Nephron progenitor cell (in vitro differentiated cells): ENCODE data around the gene CUL5.

Source experiments
- DNase-seq: peaks from one replicate; pipeline ENCODE4 v3.0.0; 2021
- H3K27ac Mint-ChIP-seq: 2 replicates; pipeline ENCODE4 v1.8.0; 2021; ENCODE audit warnings: mild to moderate bottlenecking, moderate library complexity, mixed read lengths
- H3K27me3 Mint-ChIP-seq: 2 replicates; pipeline ENCODE4 v1.8.0; 2021; ENCODE audit warnings: mild to moderate bottlenecking, low read depth, mixed read lengths; ENCODE audit not compliant: poor library complexity
- H3K36me3 Mint-ChIP-seq: 2 replicates; pipeline ENCODE4 v1.8.0; 2021; ENCODE audit warnings: low read depth, mixed read lengths
- H3K4me1 Mint-ChIP-seq: 2 replicates; pipeline ENCODE4 v1.8.0; 2021; ENCODE audit warnings: mixed read lengths
- H3K4me3 Mint-ChIP-seq: 2 replicates; pipeline ENCODE4 v1.8.0; 2021; ENCODE audit warnings: mild to moderate bottlenecking, moderate library complexity, mixed read lengths
- H3K9me3 Mint-ChIP-seq: 2 replicates; pipeline ENCODE4 v1.8.0; 2021; ENCODE audit warnings: mild to moderate bottlenecking, moderate library complexity, mixed read lengths
- TF ChIP-seq, protein P1 (sequence below): fragments of 200-600 bp; sonication (generic); IDR thresholded peaks from 2 replicates; pipeline ENCODE4 v1.5.0; 2021; ENCODE audit warnings: antibody characterized with exemption

Gene CUL5

GRCh38 chr11:107973641-107974040, 35.1 kb upstream of the CUL5 start:
- Mint-ChIP-seq H3K27ac (no peak overlapping the region), H3K36me3 (no peaks in the 10 kb centered on the region), H3K4me3 (no peak overlapping the region), H3K9me3 (peaks cover 4% of the 10 kb centered on the region), H3K27me3 (no peaks in the 10 kb centered on the region), H3K4me1 (no peaks in the 10 kb centered on the region)
- no peak for DNase-seq
- TF ChIP-seq, protein P1, sequence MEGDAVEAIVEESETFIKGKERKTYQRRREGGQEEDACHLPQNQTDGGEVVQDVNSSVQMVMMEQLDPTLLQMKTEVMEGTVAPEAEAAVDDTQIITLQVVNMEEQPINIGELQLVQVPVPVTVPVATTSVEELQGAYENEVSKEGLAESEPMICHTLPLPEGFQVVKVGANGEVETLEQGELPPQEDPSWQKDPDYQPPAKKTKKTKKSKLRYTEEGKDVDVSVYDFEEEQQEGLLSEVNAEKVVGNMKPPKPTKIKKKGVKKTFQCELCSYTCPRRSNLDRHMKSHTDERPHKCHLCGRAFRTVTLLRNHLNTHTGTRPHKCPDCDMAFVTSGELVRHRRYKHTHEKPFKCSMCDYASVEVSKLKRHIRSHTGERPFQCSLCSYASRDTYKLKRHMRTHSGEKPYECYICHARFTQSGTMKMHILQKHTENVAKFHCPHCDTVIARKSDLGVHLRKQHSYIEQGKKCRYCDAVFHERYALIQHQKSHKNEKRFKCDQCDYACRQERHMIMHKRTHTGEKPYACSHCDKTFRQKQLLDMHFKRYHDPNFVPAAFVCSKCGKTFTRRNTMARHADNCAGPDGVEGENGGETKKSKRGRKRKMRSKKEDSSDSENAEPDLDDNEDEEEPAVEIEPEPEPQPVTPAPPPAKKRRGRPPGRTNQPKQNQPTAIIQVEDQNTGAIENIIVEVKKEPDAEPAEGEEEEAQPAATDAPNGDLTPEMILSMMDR, result no peak

DNA sequence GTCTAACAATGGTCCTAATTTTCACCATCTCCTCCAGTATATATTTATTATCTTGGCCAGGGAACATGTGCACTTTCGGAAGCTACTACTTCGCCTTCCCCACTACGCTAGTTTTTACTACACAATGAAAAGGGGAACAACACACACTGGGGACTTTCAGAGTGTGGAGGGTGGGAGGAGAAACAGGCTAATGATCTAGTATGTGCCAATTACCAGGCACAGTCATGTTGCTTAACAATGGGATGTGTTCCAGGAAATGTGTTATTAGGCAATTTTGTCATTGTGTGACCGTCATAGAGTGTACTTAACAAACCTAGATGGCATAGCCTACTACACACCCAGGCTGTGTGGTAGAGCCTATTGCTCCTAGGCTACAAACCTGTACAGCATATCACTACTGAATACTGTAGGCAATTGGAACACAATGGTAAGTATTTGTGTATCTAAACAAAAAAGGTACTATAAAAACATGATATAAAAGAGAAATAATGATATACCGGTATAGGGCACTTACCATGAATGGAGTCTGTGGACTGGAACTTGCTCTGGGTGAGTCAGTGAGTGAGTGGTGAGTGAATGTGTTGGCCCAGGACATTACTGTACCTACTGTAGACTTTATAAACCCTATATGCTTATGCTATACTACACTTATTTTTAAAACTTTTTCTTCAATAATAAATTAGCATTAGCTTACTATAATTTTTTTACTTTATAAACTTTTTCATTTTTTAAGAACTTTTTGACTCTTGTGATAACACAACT, 20.1 kb upstream of the CUL5 start:
- H3K27ac Mint-ChIP-seq, result no peak overlapping the region
- peaks cover 5% of the 10 kb centered on the region for H3K4me1 Mint-ChIP-seq
- no peak for DNase-seq
- TF ChIP-seq, protein P1, result no peak
- no peak overlapping the region for H3K4me3 Mint-ChIP-seq
- no peaks in the 10 kb centered on the region for H3K36me3 Mint-ChIP-seq
- H3K27me3 Mint-ChIP-seq, result peaks cover 3% of the 10 kb centered on the region
- H3K9me3 Mint-ChIP-seq, result no peaks in the 10 kb centered on the region

DNA sequence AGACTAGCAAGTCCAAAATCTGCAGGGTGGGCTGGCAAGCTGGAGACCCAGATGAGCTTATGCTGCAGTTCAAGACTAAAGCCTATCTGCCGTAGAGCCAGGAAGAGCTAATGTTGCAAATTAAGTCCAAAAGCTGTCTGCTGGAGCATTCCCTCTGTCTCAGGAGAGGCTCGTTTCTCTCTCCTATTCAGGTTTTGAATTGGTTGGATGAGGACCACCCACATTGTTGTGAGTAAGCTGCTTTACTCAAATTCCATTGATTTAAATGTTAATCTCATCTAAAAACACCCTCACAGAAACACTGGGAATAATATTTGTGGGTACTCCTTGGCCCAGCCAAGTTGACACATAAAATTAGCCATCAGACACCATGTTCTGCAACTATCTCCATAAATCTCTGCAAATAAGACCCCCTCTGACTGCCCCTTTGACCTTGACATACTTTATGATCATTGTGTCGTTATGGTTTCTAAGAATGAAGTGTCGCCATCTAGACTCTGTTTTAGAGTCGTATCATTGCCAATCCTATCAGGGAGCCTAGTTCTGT, 16.8 kb upstream of the CUL5 start:
- TF ChIP-seq, protein P1, result no peak
- H3K4me1 Mint-ChIP-seq, result peaks cover 5% of the 10 kb centered on the region
- no peaks in the 10 kb centered on the region for H3K36me3 Mint-ChIP-seq
- H3K4me3 Mint-ChIP-seq, result no peak overlapping the region
- no peak overlapping the region for H3K27ac Mint-ChIP-seq
- DNase-seq, result no peak
- H3K9me3 Mint-ChIP-seq, result peaks cover 21% of the 10 kb centered on the region
- no peaks in the 10 kb centered on the region for H3K27me3 Mint-ChIP-seq

DNA sequence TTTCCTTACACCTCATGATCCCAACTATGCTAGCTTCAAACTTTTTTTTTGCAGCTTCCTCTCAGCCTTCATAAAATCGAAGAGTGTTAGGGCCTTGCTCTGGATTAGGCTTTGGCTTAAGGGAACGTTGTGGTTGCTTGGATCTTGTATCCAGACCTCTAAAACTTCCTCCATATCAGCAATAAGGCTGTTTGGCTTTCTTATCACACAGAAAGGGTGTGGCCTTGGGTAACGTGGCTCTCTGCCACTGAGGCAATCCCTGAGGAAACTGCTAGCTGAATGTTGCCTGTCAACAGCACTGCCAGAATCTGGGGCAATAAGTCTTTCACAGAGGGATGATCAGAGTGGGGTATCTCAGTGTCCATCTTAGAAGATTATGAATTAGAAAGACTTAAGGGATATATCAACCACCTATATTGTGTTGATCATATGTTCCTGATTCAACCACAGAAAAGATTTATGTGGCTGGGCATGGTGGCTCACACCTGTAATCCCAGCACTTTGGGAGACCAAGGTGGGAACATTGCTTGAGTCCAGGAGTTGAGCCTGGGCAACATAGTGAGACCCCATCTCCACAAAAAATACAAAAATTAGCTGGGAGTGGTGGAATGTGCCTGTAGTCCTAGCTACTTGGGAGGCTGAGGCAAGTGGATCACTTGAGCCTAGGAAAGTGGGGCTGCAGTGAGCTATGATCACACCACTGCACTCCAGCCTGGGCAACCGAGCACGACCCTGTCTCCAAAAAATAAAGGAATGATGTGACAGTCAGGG, 12.5 kb upstream of the CUL5 start:
- H3K4me1 Mint-ChIP-seq, result peaks cover 11% of the 10 kb centered on the region
- H3K36me3 Mint-ChIP-seq, result no peaks in the 10 kb centered on the region
- no peak overlapping the region for H3K4me3 Mint-ChIP-seq
- H3K27ac Mint-ChIP-seq, result no peak overlapping the region
- H3K9me3 Mint-ChIP-seq, result peaks cover 21% of the 10 kb centered on the region
- no peaks in the 10 kb centered on the region for H3K27me3 Mint-ChIP-seq
- TF ChIP-seq, protein P1, result no peak
- DNase-seq, result no peak

DNA sequence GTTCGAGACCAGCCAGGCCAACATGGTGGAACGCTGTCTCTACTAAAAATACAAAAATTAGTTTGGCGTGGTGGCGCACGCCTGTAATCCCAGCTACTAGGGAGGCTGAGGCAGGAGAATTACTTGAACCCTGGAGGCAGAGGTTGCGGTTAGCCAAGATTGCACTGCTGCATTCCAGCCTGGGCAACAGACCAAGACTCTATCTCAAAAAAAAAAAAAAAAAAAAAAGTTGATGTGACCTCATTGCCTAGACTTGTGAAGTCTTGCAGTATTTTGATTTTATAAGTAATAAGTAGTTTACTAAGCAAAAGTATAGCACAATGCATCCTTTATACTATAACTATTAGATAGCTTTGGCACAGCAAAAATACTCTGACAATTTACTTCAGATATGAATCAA, 9.9 kb upstream of the CUL5 start:
- H3K4me1 Mint-ChIP-seq, result peaks cover 6% of the 10 kb centered on the region
- no peak overlapping the region for H3K4me3 Mint-ChIP-seq
- H3K9me3 Mint-ChIP-seq, result peaks cover 21% of the 10 kb centered on the region

More for the DNA sequence above, 9.9 kb upstream of the CUL5 start:
- H3K27ac Mint-ChIP-seq, result no peak overlapping the region
- DNase-seq, result no peak
- H3K27me3 Mint-ChIP-seq, result peaks cover 16% of the 10 kb centered on the region
- no peaks in the 10 kb centered on the region for H3K36me3 Mint-ChIP-seq
- TF ChIP-seq, protein P1, result no peak
